ENCODE data around the gene BCL6B. TPM values are rescaled to one million over a fixed set of nuclear protein-coding genes. Genes with fewer than 3 reads are reported as not detected.

The BCL6B gene
- total RNA-seq, 1 experiment from 2014 or later: 0.18 TPM

DNA sequence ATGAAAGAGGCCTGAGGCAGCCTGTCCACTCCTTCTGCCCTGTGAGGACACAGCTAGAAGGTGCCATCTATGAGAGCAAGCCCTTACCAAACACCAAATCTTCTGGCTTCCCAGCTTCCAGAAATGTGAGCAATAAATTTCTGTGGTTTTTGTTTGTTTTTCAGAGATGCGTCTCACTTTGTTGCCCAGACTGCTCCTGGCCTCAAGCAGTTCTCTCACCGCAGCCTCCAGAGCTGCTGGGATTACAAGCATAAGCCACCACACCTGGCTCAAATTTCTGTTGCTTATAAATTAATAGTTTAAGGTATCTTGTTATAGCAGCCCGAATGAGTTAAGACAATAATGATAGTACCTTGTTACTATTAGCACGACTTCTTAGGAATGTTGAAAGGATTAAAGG, 33.5 kb downstream of the BCL6B start:
- in situ Hi-C loops (cut with HindIII; ENCODE audit: low pct_unique_long_range_greater_than_20kb, low sequenced_read_pairs): no loop called here
- Histone ChIP-seq H3K9me3 (ENCODE audit: control insufficient read depth, insufficient read depth, low read depth, low read length) (no peaks in the 10 kb centered on the region), H3K36me3 (ENCODE audit: control insufficient read depth, insufficient read depth, low read length) (no peaks in the 10 kb centered on the region), H3K27me3 (ENCODE audit: control insufficient read depth, insufficient read depth, low read length) (no peaks in the 10 kb centered on the region), H3K4me3 (ENCODE audit: low read depth in 2 of 2, low read length in 2 of 2) (no peak overlapping the region), H3K27ac (ENCODE audit: low read length) (no peak overlapping the region), H3K4me1 (ENCODE audit: control insufficient read depth, insufficient read depth, low read length) (peaks cover 16% of the 10 kb centered on the region; the same call in 1 of the 2 replicates)
- DNase-seq (ENCODE audit: low read depth, low spot score) (no peak), ATAC-seq (peak; percentile 15; the same call in 1 of the 2 replicates)
- CTCF ChIA-PET: interaction anchor here (0.5 to 0.7 kb wide), 4 partner anchors 11 to 145 kb away, joined by 3 to 9 read pairs (median 4); no protein-coding TSS in a partner anchor
- POLR2A ChIA-PET: no interaction called here
- TF ChIP-seq TCF7L2 (IDR thresholded peaks at IDR 0.05; ENCODE audit: low read depth, low read length): no peak
- TF ChIP-seq SIN3A (IDR thresholded peaks at IDR 0.05; ENCODE audit: borderline replicate concordance, insufficient read depth, low read depth, low read length): no peak
- TF ChIP-seq, protein P1, sequence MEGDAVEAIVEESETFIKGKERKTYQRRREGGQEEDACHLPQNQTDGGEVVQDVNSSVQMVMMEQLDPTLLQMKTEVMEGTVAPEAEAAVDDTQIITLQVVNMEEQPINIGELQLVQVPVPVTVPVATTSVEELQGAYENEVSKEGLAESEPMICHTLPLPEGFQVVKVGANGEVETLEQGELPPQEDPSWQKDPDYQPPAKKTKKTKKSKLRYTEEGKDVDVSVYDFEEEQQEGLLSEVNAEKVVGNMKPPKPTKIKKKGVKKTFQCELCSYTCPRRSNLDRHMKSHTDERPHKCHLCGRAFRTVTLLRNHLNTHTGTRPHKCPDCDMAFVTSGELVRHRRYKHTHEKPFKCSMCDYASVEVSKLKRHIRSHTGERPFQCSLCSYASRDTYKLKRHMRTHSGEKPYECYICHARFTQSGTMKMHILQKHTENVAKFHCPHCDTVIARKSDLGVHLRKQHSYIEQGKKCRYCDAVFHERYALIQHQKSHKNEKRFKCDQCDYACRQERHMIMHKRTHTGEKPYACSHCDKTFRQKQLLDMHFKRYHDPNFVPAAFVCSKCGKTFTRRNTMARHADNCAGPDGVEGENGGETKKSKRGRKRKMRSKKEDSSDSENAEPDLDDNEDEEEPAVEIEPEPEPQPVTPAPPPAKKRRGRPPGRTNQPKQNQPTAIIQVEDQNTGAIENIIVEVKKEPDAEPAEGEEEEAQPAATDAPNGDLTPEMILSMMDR (IDR thresholded peaks at IDR 0.05): no peak
- TF ChIP-seq POLR2AphosphoS5 (IDR thresholded peaks at IDR 0.05; ENCODE audit: low read depth, low read length): no peak
- TF ChIP-seq, protein P2, sequence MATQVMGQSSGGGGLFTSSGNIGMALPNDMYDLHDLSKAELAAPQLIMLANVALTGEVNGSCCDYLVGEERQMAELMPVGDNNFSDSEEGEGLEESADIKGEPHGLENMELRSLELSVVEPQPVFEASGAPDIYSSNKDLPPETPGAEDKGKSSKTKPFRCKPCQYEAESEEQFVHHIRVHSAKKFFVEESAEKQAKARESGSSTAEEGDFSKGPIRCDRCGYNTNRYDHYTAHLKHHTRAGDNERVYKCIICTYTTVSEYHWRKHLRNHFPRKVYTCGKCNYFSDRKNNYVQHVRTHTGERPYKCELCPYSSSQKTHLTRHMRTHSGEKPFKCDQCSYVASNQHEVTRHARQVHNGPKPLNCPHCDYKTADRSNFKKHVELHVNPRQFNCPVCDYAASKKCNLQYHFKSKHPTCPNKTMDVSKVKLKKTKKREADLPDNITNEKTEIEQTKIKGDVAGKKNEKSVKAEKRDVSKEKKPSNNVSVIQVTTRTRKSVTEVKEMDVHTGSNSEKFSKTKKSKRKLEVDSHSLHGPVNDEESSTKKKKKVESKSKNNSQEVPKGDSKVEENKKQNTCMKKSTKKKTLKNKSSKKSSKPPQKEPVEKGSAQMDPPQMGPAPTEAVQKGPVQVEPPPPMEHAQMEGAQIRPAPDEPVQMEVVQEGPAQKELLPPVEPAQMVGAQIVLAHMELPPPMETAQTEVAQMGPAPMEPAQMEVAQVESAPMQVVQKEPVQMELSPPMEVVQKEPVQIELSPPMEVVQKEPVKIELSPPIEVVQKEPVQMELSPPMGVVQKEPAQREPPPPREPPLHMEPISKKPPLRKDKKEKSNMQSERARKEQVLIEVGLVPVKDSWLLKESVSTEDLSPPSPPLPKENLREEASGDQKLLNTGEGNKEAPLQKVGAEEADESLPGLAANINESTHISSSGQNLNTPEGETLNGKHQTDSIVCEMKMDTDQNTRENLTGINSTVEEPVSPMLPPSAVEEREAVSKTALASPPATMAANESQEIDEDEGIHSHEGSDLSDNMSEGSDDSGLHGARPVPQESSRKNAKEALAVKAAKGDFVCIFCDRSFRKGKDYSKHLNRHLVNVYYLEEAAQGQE (IDR thresholded peaks at IDR 0.05; ENCODE audit: insufficient read depth in 1 of 2, low read depth in 2 of 2, low read length in 1 of 2): no peak
- no TSS peak for BruUV-seq (replicated peaks)
- intact Hi-C loops (cut with micrococcal nuclease; ENCODE audit: unreplicated experiment): no loop called here

DNA sequence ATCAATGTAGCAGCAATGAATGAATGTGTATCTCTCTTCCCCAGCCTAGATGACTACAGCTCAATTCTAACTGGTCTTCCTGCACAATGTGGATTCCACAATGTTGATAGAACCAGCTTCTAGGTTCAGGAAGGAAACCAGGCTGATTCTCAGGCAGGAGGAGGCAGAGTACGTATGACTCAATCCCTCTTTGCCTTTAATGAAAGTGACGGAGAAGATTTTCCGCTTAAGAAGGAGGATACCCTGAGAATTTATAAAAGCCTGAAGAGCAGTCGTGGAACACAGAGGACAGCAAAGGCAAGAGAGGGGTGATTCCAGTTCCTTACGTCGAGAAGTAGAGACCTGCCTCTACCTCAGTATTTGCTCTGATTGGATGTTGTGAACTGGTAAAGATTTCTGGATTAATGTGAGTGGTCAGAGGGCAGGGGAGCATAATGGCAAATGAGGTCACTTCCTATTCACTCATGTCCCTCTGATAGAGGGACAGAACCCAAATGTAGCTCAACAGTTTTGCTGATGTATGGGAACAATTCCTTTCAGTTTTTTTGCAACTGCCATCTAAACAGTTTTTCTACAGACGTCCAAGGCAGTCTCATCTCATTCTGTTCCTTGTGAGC, 36.1 kb downstream of the BCL6B start:
- POLR2A ChIA-PET: no interaction called here
- H3K9me3 ChIP-seq (ENCODE audit: control insufficient read depth, insufficient read depth, low read depth, low read length): no peaks in the 10 kb centered on the region
- in situ Hi-C loops (cut with HindIII; ENCODE audit: low pct_unique_long_range_greater_than_20kb, low sequenced_read_pairs): no loop called here
- no peak for ATAC-seq
- CTCF ChIA-PET: no interaction called here
- intact Hi-C loops (cut with micrococcal nuclease; ENCODE audit: unreplicated experiment): no loop called here
- peaks cover 16% of the 10 kb centered on the region; the same call in 1 of the 2 replicates for H3K4me1 ChIP-seq (ENCODE audit: control insufficient read depth, insufficient read depth, low read length)
- TF ChIP-seq, protein P1 (IDR thresholded peaks at IDR 0.05): no peak
- TF ChIP-seq, protein P2 (IDR thresholded peaks at IDR 0.05; ENCODE audit: insufficient read depth in 1 of 2, low read depth in 2 of 2, low read length in 1 of 2): no peak
- TF ChIP-seq POLR2AphosphoS5 (IDR thresholded peaks at IDR 0.05; ENCODE audit: low read depth, low read length): no peak
- TF ChIP-seq SIN3A (IDR thresholded peaks at IDR 0.05; ENCODE audit: borderline replicate concordance, insufficient read depth, low read depth, low read length): no peak
- no peak for TF ChIP-seq TCF7L2 (IDR thresholded peaks at IDR 0.05; ENCODE audit: low read depth, low read length)
- no TSS peak for BruUV-seq (replicated peaks)
- H3K4me3 ChIP-seq (ENCODE audit: low read depth in 2 of 2, low read length in 2 of 2): no peak overlapping the region
- DNase-seq (ENCODE audit: low read depth, low spot score): no peak
- H3K27ac ChIP-seq (ENCODE audit: low read length): peak overlapping the region; percentile 51
- H3K27me3 ChIP-seq (ENCODE audit: control insufficient read depth, insufficient read depth, low read length): no peaks in the 10 kb centered on the region
- no peaks in the 10 kb centered on the region for H3K36me3 ChIP-seq (ENCODE audit: control insufficient read depth, insufficient read depth, low read length)

All from Panc1 (cell line).